ENCODE results near the gene FNBP1.

Gene FNBP1

GRCh38 chr9:130053504-130054324, 10.7 kb upstream of the FNBP1 start, which contains the start of gene GPR107 (continued):
- TF ChIP-seq ZEB2 (tag by site-specific recombination; IDR thresholded peaks at IDR 0.05) (peak; percentile 47), ZBTB17 (tag by site-specific recombination; IDR thresholded peaks at IDR 0.05) (peak; percentile 95), ZNF16 (tag by site-specific recombination; IDR thresholded peaks at IDR 0.05; ENCODE audit: low read depth) (no peak), CTCF (tag by site-specific recombination; IDR thresholded peaks at IDR 0.05) (no peak), YY1 (tag by site-specific recombination; IDR thresholded peaks at IDR 0.05) (peak; percentile 93), ZNF324 (tag by site-specific recombination; IDR thresholded peaks at IDR 0.05) (0 out of 2 replicates have a peak, but pooled peaks have one; percentile 8), PRDM10 (tag by site-specific recombination; IDR thresholded peaks at IDR 0.05) (peak; percentile 84), ZNF302 (tag by site-specific recombination; IDR thresholded peaks at IDR 0.05; ENCODE audit: low read depth) (no peak), ZNF664 (tag by site-specific recombination; IDR thresholded peaks at IDR 0.05) (no peak), ZSCAN30 (tag by site-specific recombination; IDR thresholded peaks at IDR 0.05) (peak; percentile 65), ZNF654 (tag by site-specific recombination; IDR thresholded peaks at IDR 0.05; ENCODE audit: low read depth) (no peak), ZBTB11 (tag by site-specific recombination; conservative IDR thresholded peaks at IDR 0.05; ENCODE audit: low read depth) (peak; percentile 92), OSR2 (tag by site-specific recombination; IDR thresholded peaks at IDR 0.05) (0 out of 2 replicates have a peak, but pooled peaks have one; percentile 6), ZBTB20 (tag by site-specific recombination; IDR thresholded peaks at IDR 0.05) (peak; percentile 48; the same call in 1 of the 2 replicates), ZBTB21 (tag by site-specific recombination; IDR thresholded peaks at IDR 0.05) (no peak), SP2 (tag by site-specific recombination; IDR thresholded peaks at IDR 0.05) (peak; percentile 76), KLF9 (tag by site-specific recombination; IDR thresholded peaks at IDR 0.05; ENCODE audit: low read depth) (peak; percentile 88), ZNF223 (tag by site-specific recombination; IDR thresholded peaks at IDR 0.05) (no peak), ZNF341 (tag by site-specific recombination; IDR thresholded peaks at IDR 0.05; ENCODE audit: low read depth) (peak; percentile 32; the same call in 1 of the 2 replicates), ZNF747 (tag by site-specific recombination; IDR thresholded peaks at IDR 0.05) (no peak), ZNF549 (tag by site-specific recombination; IDR thresholded peaks at IDR 0.05) (no peak), ZXDB (tag by site-specific recombination; IDR thresholded peaks at IDR 0.05) (peak; percentile 74), ZNF335 (tag by site-specific recombination; conservative IDR thresholded peaks at IDR 0.05) (peak; percentile 96), ZSCAN18 (tag by site-specific recombination; IDR thresholded peaks at IDR 0.05) (no peak), ZNF660 (tag by site-specific recombination; IDR thresholded peaks at IDR 0.05) (0 out of 2 replicates have a peak, but pooled peaks have one; percentile 67), ZNF426 (tag by site-specific recombination; IDR thresholded peaks at IDR 0.05) (no peak), ZNF133 (tag by site-specific recombination; IDR thresholded peaks at IDR 0.05) (no peak), ZNF184 (tag by site-specific recombination; IDR thresholded peaks at IDR 0.05) (0 out of 2 replicates have a peak, but pooled peaks have one; percentile 11), REPIN1 (tag by site-specific recombination; IDR thresholded peaks at IDR 0.05; ENCODE audit: low read depth) (0 out of 2 replicates have a peak, but pooled peaks have one; percentile 16), KLF10 (tag by site-specific recombination; IDR thresholded peaks at IDR 0.05) (peak; percentile 72)
